Measurements from ENCODE around the gene IL17RE.
"Not testable (repeated sequence)": the region's sequence is repeated elsewhere in the genome, so short reads cannot be mapped to it uniquely, and the experiment has no call there.

The IL17RE gene

DNA sequence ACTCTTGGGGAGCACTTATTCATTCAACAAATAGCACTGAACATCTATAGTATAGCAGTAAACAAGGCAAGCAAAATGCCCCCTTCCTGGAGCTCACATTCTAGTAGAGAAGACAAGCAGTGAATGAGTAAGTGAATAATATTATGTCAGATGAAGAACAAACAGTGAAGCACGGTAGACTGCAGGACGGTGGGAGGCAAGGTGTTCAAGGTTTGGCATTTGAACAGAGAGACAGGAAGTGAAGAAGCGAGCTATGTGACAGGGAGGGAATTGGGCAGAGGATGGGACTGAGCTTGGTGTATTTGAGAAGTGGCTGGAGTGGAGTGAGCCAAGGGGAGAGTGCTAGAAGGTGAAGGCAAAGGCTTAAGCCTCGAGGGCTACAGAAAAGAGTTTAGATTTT lies 32.3 kb downstream of the IL17RE start:
- DNase-seq (ENCODE audit: low spot score): no peak

DNA sequence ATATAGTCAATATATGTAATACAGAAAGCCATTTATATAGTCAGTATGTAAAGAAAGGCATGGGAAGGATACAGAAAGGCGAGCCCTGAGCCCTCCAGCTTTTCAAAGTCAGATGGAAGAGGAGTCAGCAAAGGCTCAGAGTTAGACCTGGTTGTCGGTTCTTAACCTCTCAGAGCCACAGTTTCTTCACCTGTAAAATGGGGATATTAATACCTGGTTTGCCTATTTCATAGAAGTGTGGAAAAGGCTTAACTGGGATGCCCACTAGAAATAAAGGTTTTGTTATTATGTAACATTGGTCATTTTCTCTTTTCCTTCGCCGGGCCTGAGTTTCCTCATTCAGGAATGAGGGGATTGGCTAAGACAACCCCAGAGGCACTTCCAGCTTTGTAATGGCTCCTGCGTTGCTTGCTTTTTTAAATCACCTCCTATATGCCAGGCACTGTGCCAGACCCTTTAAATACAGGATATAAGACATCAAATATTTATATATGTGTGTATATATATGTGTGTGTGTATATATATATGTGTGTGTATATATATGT lies 33.4 kb downstream of the IL17RE start:
- no peak for DNase-seq (ENCODE audit: low spot score)

DNA sequence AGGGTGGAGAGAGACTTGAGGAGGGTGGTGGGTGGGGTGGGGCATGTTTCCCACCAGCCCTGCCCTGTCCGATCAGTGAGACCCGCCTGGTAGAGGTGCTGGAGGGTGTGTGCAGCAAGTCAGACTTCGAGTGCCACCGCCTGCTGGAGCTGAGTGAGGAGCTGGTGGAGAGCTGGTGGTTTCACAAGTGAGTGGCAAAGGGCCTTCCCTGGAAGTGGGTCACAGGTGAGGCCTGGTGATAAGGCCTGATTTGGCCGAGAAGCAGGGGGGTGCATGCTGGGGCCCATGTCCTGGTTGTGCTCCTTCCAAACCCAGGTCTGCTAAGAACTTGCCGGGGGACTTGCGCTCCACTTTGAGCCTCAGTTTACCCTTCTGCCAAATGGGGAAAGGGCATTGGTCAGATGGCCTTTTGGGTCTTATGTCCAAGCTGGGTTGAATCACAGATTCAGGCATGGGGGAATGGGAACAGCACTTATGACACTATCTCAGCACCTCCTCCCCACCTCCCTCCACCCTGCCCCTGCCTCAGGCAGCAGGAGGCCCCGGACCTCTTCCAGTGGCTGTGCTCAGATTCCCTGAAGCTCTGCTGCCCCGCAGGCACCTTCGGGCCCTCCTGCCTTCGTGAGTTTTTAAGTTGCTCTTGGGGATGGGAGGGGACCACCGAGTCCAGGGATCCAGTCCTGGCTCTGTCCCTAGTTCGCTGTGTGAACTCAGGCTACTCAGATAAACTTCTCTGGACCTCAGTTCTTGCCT lies 35.0 kb downstream of the IL17RE start:
- DNase-seq (ENCODE audit: low spot score): no peak

DNA sequence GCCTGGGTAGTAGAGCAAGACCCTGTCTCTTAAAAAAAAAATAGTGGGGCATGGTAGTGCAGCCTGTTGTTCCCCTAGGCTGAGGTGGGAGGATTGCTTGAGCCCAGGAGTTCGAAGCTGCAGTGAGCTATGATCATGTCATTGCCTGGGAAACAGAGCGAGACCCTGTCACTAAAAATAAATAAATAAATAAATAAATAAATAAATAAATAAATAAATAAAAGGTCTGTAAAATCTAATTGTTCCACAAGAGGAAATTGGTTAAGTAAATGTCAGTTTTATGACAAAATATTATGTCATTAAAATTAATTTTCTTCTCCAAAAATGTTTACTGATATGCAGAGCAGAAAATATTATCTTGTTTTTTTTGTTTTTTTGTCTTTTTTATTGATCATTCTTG lies 36.3 kb downstream of the IL17RE start:
- no peak for DNase-seq (ENCODE audit: low spot score)

DNA sequence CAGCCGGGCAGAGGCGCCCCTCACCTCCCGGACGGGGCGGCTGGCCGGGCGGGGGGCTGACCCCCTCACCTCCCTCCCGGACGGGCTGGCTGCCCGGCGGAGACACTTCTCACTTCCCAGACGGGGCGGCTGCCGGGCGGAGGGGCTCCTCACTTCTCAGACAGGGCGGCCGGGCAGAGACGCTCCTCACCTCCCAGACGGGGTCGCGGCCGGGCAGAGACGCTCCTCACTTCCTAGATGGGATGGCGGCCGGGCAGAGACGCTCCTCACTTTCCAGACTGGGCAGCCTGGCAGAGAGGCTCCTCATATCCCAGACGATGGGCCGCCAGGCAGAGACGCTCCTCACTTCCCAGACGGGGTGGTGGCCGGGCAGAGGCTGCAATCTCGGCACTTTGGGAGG lies 37.3 kb downstream of the IL17RE start:
- DNase-seq (ENCODE audit: low spot score): not testable (repeated sequence)

DNA sequence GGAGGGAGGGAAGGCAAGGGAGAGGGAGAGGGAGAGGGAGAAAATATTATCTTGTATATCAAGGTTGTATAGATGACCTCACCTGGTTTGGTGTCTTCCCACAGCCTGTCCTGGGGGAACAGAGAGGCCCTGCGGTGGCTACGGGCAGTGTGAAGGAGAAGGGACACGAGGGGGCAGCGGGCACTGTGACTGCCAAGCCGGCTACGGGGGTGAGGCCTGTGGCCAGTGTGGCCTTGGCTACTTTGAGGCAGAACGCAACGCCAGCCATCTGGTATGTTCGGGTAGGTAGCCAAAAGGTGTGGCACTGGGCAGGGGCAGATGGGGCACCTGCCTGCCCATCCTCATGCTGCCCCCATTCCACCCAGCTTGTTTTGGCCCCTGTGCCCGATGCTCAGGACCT lies 38.1 kb downstream of the IL17RE start:
- no peak for DNase-seq (ENCODE audit: low spot score)

DNA sequence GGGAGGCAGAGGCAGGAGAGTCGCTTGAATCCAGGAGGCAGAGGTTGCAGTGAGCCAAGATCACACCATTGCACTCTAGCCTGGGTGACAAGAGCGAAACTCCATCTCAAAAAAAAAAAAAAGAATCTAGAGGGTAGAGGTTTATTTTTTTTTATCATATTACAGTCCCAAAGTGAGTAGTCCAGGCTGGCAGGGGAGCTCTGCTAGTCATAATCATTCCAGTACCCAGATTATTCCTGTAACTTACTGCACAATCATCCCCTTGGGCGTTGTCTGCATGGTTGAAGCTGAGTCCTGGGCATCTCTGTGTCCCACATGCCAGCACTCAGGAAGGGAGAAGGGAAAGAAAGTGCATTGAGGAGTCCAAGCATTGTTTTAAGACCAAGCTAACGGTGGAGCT lies 39.5 kb downstream of the IL17RE start:
- no peak for DNase-seq (ENCODE audit: low spot score)

DNA sequence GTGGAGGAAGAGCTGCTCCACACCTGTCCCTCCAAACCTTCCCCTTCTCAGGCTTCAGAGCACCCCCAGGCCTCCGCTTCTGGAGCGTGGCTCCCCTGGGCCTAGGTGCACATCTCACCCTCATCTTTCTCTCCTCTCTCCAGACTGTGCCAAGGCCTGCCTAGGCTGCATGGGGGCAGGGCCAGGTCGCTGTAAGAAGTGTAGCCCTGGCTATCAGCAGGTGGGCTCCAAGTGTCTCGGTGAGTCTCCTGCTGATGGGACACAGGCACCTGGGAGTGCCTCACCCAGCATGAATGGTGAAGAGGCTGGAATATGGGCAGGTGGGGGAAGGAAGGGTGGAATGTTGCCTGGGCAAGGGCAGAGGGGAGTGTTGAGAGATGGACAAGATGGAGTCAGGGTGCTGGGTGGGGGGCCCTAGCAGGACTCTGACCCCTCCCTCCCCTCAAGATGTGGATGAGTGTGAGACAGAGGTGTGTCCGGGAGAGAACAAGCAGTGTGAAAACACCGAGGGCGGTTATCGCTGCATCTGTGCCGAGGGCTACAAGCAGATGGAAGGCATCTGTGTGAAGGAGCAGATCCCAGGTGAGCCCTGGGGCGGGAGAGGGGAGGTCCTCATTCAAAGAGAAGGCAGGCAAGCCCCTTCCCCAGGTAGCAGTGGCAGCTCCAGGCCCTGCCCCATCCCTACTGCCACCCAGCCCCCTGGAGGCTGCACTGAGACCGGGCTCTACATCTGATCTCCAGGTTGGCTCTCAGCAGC lies 40.5 kb downstream of the IL17RE start:
- DNase-seq (ENCODE audit: low spot score): no peak

DNA sequence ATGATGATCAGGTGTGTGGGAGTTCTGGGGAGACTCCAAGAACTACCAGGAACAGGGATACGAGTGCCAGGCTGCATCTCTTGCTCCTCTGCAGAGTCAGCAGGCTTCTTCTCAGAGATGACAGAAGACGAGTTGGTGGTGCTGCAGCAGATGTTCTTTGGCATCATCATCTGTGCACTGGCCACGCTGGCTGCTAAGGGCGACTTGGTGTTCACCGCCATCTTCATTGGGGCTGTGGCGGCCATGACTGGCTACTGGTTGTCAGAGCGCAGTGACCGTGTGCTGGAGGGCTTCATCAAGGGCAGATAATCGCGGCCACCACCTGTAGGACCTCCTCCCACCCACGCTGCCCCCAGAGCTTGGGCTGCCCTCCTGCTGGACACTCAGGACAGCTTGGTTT lies 41.6 kb downstream of the IL17RE start:
- no peak for DNase-seq (ENCODE audit: low spot score)

DNA sequence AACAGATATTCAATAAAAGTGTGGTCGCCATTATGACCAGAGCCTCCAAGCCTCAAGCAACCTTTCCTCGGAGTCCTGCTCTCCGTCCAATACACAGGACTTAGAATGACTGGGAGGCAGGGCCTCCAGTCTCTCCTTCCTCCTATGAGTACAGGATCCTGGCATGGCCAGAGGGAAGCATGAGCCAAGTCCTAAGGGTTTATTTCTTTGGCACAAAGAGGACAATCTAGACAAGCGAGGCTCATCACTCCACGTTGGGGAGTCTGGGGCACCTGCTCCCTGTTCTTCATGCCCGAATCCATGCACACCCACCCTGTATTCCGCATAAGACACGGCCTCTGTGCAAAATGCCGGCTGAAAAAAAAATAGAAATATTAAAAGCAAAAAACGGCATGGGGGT lies 42.7 kb downstream of the IL17RE start:
- DNase-seq (ENCODE audit: low spot score): no peak

DNA sequence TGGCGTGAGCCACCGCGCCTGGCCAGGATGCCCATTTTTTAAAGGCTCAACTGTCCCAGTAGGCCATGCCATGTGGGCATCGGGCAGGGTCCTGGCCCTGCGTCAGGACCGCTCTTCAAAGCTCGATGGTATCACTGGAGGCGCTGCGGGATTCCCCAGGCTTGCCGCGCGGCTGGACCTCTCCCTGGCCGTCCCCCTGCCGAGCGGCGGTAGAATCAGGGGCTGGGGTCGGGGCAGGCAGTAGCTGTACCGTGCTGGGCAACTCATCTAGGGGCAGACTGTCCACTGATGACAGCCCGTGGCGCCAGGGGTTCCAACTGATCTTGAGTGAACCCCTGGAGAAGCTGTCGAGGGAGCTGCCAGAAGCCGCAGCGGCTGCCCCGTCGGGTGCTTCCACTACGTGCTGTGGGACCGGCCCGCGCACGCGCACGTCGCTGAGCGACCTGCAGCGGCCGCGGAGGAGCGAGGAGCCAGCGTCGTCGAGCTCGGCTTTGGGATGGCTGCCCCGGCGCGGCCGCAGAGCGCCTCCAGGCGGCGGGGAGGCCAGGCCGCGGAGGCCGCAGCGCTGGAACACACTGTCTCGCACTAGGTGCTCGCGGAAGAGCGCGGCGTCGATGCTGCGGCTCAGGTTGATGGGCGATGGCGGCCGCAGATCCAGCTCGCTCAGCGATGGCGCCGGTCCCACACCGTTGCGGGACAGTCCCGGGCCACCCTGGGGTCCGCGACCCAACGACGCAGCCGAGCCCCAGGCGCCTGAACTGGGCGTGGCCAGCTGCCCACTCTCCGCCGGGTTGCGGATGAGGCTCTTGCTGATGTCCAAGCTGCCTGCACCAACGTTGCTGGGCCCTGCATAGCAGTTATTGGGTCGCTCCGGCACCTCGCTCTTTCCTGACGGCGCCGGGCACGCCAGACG lies 43.7 kb downstream of the IL17RE start:
- peak; percentile 95 for DNase-seq (ENCODE audit: low spot score)

DNA sequence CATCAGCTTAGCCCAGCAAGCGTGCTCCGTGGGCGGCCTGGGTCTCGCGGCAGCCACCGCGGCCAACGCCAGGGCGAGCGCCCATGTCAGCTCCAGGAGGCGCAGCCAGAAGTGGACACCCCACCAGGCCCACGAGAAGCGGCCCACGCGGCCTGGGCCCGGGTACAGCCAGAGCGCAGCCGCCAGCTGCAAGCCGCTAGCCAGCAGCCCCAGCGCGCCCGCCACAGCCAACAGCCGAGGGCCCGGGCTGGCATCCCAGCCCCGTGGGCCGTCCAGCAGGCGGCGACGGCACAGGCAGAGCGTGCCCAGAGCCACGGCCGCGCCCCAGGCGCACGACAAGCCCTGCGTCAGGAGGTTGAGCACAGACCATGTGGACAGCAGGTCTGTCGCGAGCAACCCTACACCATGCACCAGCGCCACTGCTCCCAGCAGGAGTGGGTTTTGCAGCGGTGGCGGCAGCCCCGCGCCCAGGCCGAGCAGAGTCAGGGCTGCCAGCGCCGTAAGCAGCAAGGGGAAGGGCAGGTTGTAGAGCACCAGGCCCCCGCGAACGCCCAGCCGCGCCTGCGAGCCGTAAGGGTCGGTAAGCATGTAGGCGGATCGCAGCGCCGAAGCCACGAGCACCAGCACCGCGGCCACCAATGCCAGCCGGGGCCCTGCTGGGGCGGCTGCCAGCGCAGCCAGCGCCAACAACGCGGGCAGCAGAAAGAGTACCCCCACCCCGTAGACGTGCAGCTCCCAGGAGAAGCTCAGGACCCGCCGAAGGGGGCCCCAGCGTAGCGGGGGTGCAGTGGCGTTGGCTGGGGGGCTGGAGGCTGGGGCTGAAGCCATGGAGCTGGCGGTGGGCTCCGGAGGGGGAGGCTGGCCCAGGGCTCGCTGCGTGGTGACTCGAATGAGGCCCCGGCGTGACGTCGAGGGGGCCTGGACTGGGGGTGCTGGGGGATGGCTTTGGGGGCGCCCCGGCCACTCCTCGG lies 44.7 kb downstream of the IL17RE start:
- peak; percentile 83 for DNase-seq (ENCODE audit: low spot score)

DNA sequence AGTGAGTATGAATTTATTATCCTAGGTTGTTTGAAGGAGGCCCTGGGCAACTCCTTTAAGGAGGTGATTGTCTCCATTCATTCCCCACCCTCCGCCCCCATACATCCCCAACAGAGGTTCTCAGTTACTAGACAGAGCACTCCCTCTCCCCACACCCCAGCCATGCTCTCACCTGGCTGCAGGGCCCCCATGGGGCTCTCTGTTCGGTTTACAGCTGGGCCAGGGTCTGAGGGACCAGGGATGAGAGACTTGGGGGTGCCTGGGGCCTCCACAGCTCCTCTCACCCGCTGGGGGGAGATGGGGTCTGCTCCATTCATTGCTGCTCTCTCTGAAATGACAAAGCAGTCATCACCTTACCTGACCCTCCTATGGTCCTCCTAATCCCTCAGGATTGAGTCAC lies 45.9 kb downstream of the IL17RE start:
- no peak for DNase-seq (ENCODE audit: low spot score)

DNA sequence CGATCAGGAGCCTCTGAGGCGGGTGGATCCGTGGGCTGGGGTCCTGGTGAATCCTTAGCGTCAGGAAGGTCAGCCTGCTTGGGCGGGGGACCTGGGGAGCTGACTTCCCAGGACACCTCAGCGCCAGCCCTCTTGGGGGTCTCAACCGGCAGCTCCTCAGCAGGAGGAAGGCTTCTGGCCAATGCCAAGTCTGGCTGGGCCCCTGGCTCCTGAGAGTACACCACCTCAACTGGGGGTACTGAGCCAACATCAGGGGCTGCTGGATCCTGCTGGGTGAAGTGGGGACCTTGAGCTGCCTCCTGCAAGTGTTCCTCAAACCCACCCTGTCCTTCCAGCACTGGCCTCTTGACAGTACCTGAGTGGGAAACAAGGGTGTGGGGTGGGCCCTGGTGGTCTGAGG lies 46.5 kb downstream of the IL17RE start:
- no peak for DNase-seq (ENCODE audit: low spot score)

DNA sequence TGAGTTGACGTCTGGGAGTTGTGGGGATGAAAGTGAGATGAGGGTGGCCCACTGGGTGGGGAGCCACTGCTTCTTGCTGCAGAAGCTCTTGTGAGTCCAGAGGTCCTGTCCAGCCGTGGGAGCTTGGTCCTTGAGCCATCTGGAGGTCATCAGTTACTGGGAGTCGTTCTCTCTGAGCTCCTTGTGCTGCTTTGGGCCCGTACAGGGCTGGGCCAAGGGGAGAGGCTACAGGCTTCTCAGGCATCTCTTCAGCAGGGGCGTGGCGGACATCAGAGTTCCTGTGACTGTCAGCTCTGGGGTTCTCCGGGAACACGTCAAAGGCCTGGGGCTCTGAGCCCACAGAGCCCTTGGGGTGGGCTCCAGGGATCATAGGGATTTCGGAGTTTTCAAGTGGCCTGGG lies 47.0 kb downstream of the IL17RE start:
- no peak for DNase-seq (ENCODE audit: low spot score)

DNA sequence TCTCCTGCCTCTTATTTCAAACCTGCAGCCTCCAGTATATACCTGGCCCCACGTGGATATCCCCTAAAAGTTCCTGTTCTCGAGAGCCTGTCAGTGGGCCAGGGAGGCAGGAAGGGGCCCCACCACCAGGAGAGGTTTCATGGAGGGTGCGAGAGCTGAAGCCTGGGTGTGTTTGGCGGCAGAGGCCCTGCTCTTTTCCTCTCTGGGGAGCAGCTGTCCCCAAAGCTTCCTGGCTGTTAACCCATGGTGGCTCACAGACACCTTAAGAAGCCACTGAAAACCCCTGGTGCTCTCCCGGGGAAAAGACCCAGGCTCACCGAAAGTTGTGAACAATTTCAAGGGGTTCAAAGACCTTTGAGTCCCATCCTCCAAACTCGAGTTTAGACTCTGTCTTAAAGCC lies 48.5 kb downstream of the IL17RE start:
- no peak for DNase-seq (ENCODE audit: low spot score)

DNA sequence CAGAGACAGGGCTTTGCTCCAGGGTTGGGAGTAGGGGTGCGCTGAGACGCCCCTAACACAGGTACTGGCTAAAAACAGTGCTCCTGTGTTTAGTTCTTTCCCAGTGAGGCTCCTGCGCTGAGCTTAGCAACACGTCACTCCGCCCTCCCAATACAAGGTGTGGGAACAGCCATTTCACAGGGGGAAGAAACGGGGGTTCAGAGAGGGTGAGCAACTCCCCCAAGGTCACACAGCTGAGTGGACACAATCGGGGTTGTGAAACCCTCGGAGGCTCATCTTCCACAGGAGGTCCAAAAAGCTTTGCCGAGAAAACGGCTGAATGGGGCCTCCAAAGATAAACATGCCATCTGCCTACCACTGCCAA lies 48.9 kb downstream of the IL17RE start:
- DNase-seq (ENCODE audit: low spot score): no peak

DNA sequence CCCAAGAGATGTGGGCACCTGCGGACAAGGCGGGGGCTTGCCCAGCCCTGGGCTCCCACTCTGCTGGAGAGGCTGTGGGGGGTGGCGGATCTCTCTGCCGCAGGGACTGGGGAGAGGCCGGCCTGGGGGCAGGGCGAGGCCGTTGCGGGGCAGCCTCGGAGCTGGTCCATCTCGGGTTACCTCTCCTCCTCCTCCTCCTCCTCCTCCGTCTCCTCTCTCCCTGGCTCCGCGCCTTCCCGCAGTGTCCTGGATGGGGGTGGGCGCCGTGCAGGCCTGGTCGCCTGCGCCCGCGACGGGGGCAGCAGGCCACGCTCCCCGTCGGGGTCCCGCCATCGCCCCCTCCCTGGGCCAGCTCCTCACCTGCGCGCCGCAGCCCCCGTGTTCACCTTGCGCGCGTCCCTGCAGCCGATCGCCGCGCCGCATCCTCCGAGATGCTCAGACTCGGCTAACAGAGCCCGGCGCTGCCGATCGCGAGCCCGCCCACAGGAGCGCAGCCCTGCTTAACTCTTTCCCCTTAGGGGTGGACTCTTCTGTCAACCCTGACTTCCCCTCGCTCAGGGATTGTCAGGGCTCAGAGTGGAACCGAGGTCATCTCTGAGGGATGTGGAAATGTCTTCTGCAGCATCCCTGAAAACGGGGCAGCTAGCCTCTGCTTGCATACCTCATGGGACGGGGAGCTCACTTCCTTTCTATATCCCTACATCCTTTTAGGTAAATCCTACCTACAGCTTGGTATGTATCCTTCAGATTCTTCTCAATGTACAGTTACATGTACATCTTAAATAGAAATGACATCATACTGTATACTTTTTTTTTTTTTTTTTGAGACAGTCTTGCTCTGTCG lies 49.5 kb downstream of the IL17RE start, which contains the start of gene PRRT3:
Gene PRRT3, minus strand, starts transcription at position 447 of the 844 bp plus-strand sequence. CDS start 2,293 bp downstream, outside the sequence.
- DNase-seq (ENCODE audit: low spot score): peak; percentile 61

DNA sequence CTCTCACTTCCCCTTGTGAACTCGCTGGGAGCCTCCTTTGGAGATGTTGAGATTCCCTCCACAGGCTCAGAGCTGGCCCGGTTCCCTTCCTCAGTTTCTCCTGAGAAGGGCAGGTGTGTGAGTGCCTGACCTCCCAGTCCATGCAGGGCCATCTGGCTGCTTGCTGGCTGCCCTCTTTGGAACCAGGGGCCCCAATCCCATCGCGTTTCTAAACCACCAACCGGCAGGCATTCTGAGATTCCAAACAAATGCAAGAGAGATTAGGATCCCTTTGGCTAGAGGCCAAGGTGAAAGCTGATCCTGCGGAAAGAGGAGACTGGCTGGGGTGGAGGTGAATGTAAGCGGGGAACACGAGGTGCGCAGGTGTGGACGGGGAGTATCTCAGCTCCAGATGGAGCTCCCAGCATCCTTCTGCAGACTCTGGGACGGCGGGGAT lies 52.4 kb downstream of the IL17RE start:
- DNase-seq (ENCODE audit: low spot score): no peak
